ENCODE data around the gene LRRC74B.
"Not testable (repeated sequence)": the region's sequence is repeated elsewhere in the genome, so short reads cannot be mapped to it uniquely, and the experiment has no call there.

The LRRC74B gene, protein sequence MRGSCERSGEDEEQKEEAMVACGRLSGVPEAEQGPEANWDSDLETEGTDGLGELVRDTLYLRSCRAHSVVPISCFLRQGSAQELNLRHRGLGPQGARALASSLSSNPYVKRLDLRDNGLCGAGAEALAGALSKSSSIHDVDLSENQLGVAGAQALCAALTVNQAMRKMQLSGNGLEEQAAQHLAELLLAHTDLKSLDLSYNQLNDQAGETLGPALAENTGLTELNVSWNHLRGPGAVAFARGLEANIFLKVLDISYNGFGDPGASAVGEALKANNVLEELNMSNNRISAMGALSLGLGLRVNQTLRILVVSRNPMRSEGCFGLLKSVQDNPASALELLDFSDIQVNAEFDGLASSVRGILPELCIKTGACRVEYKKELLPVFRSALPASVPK

DNA sequence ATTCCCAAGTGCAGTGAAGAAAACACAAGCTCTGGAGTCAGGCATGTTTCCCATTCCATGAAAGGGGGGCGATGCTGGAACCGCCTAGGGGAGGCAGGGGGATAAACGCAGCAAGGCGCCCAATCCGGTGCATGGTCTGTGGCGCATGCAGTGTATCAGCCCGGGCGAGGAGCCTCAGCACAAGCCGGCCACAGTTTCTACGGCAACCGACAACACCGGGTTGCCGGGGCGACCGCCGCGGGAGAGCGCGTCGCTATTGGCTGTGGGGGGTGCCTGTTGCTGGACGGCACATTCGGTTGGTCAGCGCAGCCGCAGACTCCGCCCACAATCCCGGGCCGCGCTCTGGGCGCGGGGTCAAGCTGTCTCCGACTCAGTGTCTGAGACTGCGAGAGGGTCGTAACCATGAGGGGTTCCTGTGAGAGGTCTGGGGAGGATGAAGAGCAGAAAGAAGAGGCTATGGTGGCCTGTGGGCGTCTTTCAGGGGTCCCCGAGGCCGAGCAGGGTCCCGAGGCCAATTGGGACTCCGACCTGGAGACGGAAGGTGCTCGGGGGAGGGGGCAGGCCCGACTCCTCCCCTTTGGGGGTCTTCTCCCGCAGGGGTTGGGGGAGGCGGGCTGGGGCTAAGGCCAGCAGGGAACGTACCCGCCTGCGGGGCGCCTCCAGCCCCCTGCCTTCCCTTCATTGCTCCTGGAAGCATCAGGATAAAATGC, at the start of gene LRRC74B:
Gene LRRC74B, plus strand, starts transcription at position 362 of the 710 bp plus-strand sequence. Its CDS starts 41 bp downstream, at position 403.
- DNase-seq (ENCODE audit: low read depth), result peak; percentile 62

DNA sequence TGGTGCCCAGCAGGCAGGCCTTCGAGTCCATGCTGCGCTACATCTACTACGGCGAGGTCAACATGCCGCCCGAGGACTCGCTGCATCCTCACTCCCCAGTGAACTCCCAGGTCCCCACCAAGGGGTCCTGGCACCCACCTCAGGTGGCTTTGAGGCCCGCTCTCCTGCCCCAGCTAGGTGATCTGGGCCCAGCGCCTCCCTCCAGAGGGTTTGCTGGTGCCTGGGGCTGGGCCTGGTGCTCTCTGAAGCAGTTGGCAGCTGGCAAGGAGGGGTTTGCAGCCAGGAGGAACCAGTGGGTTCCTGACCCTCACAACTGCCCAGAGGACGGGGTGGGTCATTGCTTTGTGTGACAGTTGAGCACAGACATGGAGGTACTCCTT, 49.7 kb upstream of the LRRC74B start:
- no peak for DNase-seq (ENCODE audit: low read depth)

DNA sequence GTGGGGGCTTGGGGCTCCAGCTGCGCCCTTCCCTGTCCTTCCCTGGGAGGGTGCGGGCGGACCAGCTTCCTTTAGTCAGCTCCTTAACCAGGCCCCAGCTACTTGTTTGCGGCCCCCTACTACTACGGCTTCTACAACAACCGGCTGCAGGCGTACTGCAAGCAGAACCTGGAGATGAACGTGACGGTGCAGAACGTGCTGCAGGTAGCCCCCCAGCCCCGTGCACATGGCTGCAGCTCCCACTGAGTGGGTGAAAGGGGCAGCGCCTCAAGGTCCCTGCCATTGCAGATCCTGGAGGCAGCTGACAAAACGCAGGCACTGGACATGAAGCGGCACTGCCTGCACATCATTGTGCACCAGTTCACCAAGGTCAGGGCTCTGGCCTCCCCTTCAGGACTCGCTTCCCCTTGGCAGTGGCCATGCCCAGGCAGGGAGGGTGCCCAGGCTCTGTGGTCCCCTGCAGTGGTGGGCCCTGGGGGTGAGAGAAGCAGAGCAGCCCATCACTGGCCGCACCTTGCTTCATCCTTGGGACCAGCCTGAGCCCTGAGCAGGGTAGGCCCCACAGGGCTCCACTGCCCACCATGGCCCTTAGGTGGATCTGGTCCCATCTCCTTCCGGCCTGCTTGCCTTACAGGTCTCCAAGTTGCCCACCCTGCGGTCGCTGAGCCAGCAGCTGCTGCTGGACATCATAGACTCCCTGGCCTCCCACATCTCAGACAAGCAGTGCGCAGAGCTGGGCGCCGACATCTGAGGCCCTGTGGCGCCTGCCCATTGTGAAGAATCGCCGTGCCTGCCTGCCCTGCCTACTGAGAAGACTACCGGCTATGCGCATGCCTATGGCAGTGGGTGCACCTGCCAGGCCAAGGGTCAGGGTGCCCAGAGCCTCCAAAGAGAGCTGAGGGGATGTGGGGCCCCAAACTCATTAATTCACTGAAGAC, 48.9 kb upstream of the LRRC74B start:
- no peak for DNase-seq (ENCODE audit: low read depth)

DNA sequence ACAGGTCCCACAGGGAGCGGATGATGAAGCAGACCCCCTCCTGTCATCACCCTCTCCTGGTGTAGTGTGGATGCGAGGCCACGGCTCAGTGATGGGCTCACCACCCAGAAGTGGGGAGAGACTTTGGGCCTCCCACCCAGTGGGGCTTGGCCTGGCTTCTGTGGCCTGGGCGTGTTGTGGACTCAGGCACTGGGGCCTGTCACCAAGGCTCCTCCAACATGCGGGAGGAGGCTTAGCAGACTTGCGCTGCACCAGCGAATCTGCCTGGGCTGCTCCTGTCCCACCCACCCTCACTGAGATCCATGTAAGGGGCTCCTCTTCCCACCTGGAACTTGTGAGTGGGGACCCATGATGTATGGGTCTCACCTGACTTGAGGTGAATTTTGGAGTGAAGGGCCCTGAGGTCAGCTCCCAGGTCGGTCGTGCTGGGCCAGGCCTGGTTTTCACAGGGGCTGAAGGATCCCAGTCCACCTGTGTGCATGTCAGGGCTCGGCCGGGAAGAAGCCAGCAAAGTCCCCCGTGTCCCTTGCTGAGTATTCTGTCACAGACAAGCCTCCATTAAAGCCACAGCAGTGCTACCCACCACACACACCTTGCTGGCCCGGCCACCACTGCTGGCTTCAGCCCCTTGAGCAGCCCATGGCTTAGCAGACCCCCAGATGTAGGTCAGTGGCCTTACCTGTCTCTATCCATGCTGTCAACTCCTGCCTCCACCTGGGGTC, 48.0 kb upstream of the LRRC74B start:
- no peak for DNase-seq (ENCODE audit: low read depth)

DNA sequence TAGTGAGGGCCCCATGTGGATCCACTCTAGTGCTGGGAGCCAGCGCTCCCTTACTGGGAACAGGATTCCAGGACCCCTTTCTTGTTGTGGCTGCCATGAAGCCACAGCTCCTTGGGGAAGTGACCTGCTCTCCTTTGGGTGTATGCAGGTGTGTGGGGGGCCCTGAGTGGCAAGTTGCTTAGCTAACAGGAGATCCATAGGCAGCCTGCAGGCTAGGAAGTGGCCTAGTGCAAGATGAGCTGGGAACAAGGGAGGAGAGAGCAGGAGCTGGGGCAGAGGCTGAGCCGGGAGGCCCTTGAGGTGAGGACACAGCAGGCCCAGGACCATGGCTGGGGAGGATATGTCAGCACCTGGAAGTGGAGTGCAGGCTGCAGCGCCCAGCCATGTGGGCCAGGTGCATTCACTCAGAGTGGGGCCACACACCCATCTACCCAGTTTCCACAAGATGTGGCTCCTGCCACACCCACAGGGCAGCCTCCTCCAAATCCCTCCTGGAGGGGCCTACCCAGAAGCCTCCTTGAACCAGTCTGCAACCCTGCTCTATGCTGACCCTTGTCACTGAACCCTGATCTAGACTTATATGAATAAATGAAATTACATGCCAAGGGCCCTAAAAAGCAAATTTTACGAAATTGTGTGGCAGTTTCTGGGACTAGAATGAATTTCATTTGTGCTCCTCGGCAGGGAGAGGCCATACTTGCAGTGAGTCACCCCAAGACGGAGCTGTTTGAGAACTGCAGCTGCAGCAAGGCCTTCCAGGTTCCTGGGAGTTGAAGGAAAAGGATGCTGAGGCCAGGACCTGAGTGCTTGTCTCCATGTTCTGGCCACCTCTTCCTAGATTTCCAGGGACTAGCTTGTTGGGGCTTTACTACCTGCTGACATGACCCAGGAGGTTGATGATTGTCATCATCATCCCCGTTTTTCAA, 47.1 kb upstream of the LRRC74B start:
- no peak for DNase-seq (ENCODE audit: low read depth)

DNA sequence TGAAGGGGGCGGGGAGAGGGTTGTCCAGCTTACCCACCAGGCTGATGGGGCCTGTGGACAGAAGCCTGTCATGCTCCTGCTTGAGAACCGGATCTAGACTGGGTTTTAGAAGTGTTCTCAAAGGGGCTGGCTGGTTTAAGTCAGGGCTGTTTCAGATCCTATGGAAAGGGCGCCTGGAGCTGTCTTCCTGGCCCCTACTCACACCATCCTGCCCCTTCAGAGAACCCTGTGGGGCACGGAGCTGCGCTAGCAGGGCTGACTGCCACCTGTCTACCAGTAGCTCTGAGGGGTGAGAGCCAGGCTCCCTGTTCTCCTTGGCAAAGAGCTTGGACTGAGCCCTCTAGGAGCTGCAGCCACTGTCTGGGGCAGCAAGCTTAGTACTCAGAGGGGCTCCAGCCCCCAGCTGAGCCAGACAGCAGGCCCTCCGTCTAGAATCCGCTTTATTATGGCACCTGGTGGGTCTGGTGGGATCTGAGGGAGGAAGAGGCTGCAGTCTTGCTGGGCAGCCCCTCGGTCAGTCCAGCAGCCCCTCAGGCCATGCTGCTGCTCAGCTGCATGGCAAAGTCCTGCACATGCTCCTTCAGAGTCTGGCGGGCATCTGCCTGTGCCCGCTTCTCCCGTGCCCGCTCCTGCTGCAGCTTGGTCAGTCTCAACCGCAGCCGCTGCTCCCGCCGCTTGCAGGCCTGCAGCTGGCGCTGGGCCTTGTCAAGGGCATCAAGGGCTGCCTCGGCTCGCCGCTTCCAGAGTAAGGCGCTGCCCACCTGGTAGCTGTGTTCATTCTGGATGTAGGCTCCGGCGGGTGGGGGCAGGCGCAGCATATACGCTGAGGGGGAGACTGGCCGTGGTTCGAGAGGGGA, 46.2 kb upstream of the LRRC74B start:
- DNase-seq (ENCODE audit: low read depth), result no peak

DNA sequence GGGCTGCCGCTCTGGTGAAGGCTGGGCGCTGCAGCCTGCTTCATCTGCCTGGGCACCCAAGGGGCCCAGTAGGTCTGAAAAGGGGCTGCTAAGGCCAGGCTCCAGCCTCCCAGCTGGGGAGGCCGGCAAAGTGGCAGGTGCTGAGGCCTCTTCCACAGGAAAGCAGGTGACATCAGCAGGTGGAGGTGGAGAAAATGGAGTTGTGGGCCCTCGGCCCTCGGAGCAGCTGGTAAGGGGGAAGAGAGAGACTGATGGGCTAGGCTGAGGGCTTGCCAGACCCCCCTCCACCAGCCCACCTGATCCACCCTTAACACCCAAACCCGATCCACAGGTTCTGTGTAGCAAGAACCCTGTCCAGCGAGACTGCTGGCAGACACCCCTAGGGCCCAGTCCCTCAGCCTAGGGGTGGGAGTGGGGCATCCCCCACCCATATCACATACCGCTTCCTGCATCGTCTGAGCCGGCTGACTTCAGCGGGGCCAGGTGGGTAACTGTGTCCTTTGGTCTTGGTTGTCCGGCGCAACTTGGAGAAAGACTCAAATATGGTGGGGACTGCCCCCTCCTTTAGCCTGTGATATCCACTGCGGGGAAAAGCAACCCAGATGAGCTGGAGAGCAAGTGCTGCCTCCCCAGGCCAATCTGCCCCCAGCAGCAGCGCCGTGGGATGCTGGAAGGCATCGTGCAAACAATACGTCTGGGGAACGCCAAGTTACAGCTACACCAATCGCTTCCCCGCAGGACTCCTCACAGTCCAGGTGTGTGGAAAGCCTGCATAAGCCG, 45.3 kb upstream of the LRRC74B start:
- DNase-seq (ENCODE audit: low read depth), result no peak

DNA sequence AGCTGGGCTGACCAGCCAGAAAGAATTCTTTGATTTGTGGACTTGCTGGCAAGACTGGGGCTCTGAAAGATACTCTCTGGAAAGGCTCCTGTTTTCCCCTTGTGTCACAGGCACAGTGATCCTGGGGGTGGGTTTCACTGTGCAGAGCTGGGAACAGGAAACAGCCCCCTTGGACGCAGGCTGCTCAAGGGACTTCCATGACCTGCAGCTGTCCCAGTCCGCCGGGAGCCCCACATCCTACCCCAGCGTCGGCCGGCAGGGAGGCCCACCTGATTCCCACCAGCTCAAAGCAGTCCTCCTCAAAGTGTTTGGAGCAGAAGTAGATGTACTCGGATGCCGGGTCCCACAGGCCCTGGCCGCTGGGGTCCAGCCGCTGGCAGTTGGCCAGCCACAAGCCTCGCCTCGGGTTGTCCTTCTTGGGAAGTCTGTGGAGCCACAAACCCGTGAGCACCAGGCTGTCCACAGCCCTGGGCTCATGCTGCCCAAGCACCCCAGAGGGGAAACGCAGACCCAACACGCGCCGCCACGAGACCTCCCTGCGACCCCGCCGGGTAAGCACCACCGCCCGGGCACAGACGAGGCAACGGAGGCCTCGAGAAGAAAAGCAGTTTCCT, 44.7 kb upstream of the LRRC74B start:
- no peak for DNase-seq (ENCODE audit: low read depth)

DNA sequence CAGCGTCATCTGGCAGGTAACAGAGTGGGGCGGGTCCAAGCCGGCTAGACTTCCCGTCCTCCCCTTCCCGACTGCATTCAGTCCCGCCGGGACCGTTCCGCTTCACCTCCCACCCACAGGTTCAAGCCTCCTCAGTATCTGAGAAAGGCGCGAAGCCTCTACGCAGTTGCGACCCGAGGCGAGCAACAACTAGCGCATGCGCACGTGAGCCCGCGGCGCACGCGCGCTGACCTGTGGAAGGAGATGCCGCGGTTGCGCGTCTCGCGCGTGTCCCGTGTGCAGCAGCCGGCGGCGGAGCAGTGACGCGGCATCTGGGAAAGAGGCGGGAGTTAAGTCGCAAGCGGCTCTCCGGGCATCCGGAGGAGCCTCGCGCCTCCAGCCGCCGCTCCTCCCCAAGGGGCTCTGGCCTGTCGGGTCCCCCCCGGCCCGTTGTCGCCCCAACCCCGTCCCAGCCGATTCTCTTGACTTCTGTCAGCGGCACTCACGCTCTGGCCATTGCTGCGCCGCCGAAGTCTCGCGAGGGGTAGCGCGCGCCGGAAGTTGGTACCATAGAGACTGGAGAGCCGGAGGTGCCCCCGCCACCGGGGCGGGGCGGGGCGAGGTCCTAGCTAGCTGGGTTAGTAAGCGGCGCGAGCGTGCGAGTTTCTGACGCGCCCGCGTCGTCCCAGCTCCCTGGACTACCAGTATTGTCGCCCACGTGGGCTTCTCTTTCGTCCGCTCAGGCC, 44.0 kb upstream of the LRRC74B start, which contains the start of gene THAP7:
Gene THAP7, minus strand, starts transcription at position 518 of the 725 bp plus-strand sequence. Its CDS starts 207 bp downstream, at position 311.
- DNase-seq (ENCODE audit: low read depth), result peak; percentile 96

DNA sequence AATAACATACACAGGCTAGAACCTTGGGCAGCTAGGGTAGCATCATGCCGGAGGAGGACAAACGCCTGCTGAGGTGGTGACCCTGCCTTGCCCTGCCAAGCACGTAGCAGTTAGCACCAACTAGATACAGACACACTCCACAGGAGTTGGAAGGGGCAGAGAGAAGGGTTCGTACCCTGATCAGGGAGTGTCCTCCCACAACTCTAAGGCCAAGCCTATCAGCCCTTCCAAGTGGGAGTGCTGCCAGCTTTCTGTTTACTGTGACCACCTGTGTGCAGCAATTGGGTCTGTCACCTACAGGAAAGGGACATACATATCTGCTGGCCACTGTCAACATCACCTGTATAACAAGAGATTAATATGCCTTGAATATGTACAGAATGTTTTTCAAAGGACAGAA, 42.0 kb upstream of the LRRC74B start:
- DNase-seq (ENCODE audit: low read depth), result no peak

DNA sequence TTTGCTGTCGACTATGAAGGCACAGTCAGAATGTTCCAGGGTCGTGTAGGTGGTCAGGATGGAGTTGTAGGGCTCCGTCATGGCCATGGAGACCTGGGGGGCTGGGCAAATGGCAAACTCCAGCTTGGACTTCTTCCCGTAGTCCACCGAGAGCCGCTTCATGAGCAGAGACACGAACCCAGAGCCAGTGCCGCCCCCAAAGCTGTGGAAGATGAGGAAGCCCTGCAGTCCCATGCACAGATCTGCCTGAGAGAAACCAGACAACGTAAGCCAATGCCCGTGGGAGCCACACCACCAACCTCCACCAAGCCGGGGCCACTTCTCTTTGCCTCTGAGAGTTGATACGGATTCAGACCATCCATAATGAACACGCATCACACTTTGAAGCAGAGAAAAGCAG, 36.5 kb upstream of the LRRC74B start:
- not testable (repeated sequence) for DNase-seq (ENCODE audit: low read depth)

DNA sequence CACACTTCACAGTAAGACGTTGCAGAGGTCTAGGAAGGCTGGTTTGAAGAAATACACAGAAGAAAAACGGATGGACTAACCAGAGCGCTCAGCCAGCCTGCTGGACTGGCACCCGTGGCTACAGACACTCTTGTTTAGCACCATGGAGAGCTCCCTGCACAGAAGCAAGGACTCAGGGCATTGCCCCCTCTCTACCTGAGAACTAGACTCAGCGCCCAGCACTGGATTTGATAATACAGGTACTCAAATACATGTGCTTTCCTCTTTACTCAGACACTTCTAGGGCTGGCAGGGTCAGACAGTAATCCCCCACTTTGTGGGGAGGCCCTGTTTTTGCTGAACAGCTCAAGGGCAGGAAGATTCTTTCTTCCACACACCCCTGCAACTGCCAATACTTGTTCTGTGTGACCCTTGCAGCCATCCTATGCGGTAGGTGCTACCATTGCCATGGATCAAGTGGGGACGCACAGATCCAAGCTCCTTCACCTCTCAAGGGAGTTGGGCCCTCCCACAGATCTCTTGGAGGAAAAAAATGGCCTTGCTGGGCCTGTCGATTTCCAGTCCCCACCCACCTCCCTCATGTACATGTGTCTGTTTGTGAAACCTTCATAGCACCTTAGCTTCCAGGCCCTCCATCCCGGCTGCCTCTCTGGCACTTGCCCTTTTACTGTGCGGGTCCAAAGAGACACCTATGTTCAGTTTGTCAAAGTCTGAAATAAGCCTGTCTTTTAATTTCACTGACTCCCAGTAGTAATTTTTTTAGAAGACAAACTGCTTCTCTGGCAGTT, 35.9 kb upstream of the LRRC74B start:
- no peak for DNase-seq (ENCODE audit: low read depth)

DNA sequence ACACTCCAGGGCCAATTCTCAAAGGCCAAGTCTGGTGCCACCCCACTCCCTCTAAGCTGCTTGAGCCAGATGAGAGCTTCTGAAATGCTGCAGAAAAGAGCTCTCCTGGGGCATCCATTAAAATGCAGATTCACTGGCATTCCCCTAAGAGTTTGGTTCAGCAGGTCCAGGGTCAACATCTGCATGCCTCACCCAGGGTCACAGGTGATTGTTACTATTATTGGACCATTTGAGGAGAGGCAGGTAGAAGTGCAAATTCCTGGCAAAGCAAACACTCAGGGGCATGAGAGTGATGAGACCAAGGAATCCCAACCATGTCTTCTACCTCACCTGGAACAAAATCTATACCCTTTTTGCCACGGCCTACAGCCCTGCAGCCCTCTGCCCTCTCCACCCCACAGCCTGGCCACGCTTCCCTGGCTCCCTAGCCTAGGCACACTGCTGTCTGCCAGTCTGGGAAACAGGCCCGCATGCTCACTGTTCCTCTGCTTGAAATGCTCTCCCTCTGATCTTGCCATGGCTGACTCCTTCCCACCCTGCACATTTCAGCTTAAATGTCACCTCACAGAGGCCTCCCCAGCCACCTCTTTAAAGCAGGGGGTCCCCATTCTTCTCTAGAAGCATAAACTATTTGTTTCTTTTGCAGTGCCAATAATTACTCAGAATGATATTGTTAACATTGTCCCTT, 35.2 kb upstream of the LRRC74B start:
- no peak for DNase-seq (ENCODE audit: low read depth)

DNA sequence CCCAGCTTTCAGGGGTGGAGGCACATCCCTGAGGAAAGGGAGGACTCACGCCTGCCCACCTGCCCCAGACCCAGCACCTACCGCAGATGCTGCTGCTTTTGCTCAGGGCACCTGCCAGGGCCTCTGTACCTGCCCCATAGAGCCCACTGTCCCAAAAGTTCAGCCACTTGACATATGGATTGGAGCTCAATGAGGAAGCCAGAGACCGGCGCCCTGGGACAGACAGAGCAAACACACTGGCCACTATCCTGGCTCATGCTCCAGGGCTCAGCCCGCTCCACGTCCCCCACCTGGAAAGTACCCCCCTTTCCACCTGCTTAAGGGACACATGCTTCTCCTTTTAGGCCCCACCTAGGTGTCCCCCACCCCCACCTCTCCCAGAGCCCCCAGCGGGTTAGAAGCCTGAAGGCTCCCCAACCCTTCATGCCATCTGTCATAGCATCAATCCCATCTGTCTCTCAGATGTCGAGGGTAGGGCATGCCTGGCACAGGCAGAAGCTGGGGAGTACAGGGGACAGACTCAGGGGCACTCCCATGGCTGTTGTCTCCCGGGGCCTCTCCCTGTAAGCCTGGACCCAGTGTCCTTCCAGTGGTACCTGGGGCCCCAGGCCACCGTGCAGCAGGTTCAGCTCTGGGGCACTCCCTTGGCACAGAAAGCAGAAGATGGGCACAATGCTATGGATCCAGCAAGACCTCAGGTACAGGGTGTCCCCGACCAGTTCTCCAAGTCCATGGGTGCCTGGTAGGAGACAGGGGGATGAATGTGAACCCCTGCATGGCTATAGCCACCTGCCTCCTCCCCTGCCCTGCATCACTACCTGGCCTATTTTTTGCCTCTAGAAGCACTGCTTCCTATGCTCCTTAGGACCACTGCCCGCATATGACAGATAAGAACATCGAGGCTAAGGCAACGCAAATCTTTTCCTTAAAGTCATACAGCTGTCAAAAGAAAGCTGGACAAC, 33.0 kb upstream of the LRRC74B start:
- no peak for DNase-seq (ENCODE audit: low read depth)

DNA sequence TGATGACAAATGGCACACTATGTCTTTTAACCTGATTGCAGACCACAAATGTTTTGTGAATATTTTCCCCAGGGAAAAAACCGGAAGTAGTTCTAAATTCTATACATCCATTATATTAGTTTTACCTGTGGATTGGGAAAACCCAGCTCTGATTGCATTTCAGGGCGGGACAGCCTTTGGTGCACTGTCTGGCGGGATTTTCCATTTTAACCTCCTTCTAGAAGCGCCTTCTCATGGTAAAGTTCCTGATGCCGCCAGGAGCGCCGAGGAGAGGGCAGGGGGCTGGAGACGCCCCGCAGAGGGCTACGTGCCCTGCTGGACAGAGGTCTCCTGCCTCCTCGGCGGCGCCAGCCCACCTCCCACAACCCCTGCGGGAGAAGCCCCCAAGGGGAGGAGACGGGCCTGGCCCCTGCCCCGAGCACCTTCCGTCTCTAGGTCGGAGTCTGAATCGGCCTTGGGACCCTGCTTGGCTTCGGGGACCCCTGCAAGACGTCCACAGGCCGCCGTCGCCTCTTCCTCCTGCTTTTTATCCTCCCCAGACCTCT, 32.0 kb upstream of the LRRC74B start:
- no peak for DNase-seq (ENCODE audit: low read depth)
